Mucosa of descending colon (tissue), 3 donors: Measurements from ENCODE around the gene PRMT2. TPM values are rescaled to one million over a fixed set of nuclear protein-coding genes. Genes with fewer than 3 reads are reported as not detected.

ENCODE experiments used
- ATAC-seq: fragments of 200-7000 bp; cut with Tn5 transposase; one replicate; pipeline ENCODE4 v1.9.1; 2020; ENCODE audit warnings: mild to moderate bottlenecking, moderate library complexity
- DNase-seq, 3 donors: peaks; one replicate each; pipeline ENCODE4 v3.0.0-alpha.2; 2020
- H3K36me3 ChIP-seq: fragments of 200-600 bp; one replicate; pipeline ENCODE4 v1.8.0; 2021; ENCODE audit warnings: low read depth, mild to moderate bottlenecking
- H3K4me1 ChIP-seq: fragments of 200-600 bp; one replicate; pipeline ENCODE4 v1.8.0; 2021; ENCODE audit warnings: low read depth, mild to moderate bottlenecking
- H3K4me3 ChIP-seq: fragments of 200-600 bp; one replicate; pipeline ENCODE4 v1.8.0; 2021; ENCODE audit warnings: mild to moderate bottlenecking
- H3K9me3 ChIP-seq: fragments of 200-600 bp; one replicate; pipeline ENCODE4 v1.8.0; 2021; ENCODE audit warnings: mild to moderate bottlenecking
- CTCF ChIP-seq: fragments of 200-600 bp; IDR thresholded peaks from one replicate; pipeline ENCODE4 v1.8.0; 2022; ENCODE audit warnings: antibody characterized with exemption, mild to moderate bottlenecking
- intact Hi-C, 2 donors: fragments of 100-400 bp; cut with DNase I in 1 of 2; cut with micrococcal nuclease in 1 of 2; formaldehyde crosslinking; loops; one replicate each; pipeline versions ENCODE4 v1.11.0 to v1.11.1; 2022; cut with DNase I, micrococcal nuclease
- total RNA-seq, 3 donors: library from RNA; stranded (reverse); fragmentation: NEBNext Ultra II Directional in 2 of 3; extraction: Animal tissue kit (Norgen Biotek cat#: 25700) in 2 of 3; gene quantifications; one replicate each; pipeline versions ENCODE4 v1.2.1 to v1.2.4, GENCODE V29; 2021 to 2023
- donor health status: DM: no; HTN: no; CAD: no; lungs with moderate emphysema.
- donor health status: DM: no; HTN: no; CAD: no.
- donor health status: DM: no; HTN: yes; CAD: no.

Gene PRMT2
- total RNA-seq, 3 donors from 2014 or later, result 62.7 to 122 (median 71.1) TPM

GRCh38 chr21:46618738-46619379 is 16.6 kb upstream of the PRMT2 start:
- TF ChIP-seq CTCF, result no peak
- no peak for ATAC-seq
- Histone ChIP-seq H3K4me3 (no peak overlapping the region), H3K9me3 (no peaks in the 10 kb centered on the region), H3K4me1 (no peaks in the 10 kb centered on the region), H3K36me3 (no peaks in the 10 kb centered on the region)
- intact Hi-C loops, result no loop called here
- no peak for DNase-seq

- no peaks in the 10 kb centered on the region for H3K4me1 ChIP-seq
- DNase-seq (no peak), ATAC-seq (no peak)
- H3K9me3 ChIP-seq, result no peaks in the 10 kb centered on the region
- intact Hi-C loops, result no loop called here
- H3K4me3 ChIP-seq, result no peak overlapping the region
- no peak for TF ChIP-seq CTCF
- H3K36me3 ChIP-seq, result no peaks in the 10 kb centered on the region
These were observed 15.6 kb upstream of the PRMT2 start for GRCh38 chr21:46619846-46620245.

GRCh38 chr21:46620846-46621245 is 14.6 kb upstream of the PRMT2 start:
- no peak for ATAC-seq
- H3K36me3 ChIP-seq, result no peaks in the 10 kb centered on the region
- TF ChIP-seq CTCF, result no peak
- peaks cover 6% of the 10 kb centered on the region for H3K9me3 ChIP-seq
- no peak overlapping the region for H3K4me3 ChIP-seq
- intact Hi-C loops, result no loop called here
- DNase-seq, result no peak
- H3K4me1 ChIP-seq, result no peaks in the 10 kb centered on the region

GRCh38 chr21:46621457-46622182 is 13.9 kb upstream of the PRMT2 start:
- Histone ChIP-seq H3K36me3 (no peaks in the 10 kb centered on the region), H3K9me3 (peaks cover 9% of the 10 kb centered on the region), H3K4me1 (no peaks in the 10 kb centered on the region), H3K4me3 (no peak overlapping the region)
- no peak for TF ChIP-seq CTCF
- ATAC-seq (no peak), DNase-seq (no peak)
- intact Hi-C loops, result no loop called here

GRCh38 chr21:46622226-46622625 is 13.2 kb upstream of the PRMT2 start:
- intact Hi-C loops, result no loop called here
- peak; percentile 64 for ATAC-seq
- DNase-seq, result no peak
- no peak overlapping the region for H3K4me3 ChIP-seq
- no peaks in the 10 kb centered on the region for H3K4me1 ChIP-seq
- H3K9me3 ChIP-seq, result peaks cover 9% of the 10 kb centered on the region
- H3K36me3 ChIP-seq, result no peaks in the 10 kb centered on the region
- no peak for TF ChIP-seq CTCF
